GM10248 (cell line): ENCODE results near the gene HK1.

ENCODE experiments used
- CTCF ChIA-PET: fragments of 300-600 bp; sonication (Branson Sonifier 250); formaldehyde crosslinking; extraction: SDS; loops from one replicate; lab custom pipeline; 2021; ENCODE audit warnings: antibody characterized with exemption; lab: Yijun Ruan, JAX
- POLR2A ChIA-PET: fragments of 350-650 bp; sonication (Branson Sonifier 250); formaldehyde crosslinking; extraction: SDS; loops from one replicate; lab custom pipeline; 2020; ENCODE audit warnings: antibody characterized with exemption; lab: Yijun Ruan, JAX
- DNase-seq: peaks from one replicate; pipeline ENCODE4 v3.0.0; 2012; ENCODE audit errors: extremely low spot score
- TF ChIP-seq, protein P1 (sequence below): IDR thresholded peaks from 2 replicates; pipeline ENCODE4 v1.5.1; 2012; ENCODE audit warnings: mild to moderate bottlenecking, low read depth; ENCODE audit errors: extremely low read depth, missing control alignments, control extremely low read depth

HK1 gene

GRCh38 chr10:69340695-69341094 is 62.4 kb downstream of the HK1 start:
- no peak for DNase-seq
- TF ChIP-seq, protein P1, sequence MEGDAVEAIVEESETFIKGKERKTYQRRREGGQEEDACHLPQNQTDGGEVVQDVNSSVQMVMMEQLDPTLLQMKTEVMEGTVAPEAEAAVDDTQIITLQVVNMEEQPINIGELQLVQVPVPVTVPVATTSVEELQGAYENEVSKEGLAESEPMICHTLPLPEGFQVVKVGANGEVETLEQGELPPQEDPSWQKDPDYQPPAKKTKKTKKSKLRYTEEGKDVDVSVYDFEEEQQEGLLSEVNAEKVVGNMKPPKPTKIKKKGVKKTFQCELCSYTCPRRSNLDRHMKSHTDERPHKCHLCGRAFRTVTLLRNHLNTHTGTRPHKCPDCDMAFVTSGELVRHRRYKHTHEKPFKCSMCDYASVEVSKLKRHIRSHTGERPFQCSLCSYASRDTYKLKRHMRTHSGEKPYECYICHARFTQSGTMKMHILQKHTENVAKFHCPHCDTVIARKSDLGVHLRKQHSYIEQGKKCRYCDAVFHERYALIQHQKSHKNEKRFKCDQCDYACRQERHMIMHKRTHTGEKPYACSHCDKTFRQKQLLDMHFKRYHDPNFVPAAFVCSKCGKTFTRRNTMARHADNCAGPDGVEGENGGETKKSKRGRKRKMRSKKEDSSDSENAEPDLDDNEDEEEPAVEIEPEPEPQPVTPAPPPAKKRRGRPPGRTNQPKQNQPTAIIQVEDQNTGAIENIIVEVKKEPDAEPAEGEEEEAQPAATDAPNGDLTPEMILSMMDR: no peak
- ChIA-PET CTCF (interaction anchor here (1.5 to 2.1 kb wide), 2 partner anchors 13 to 14 kb away, joined by 7 to 10 read pairs; no protein-coding TSS in a partner anchor), POLR2A (no interaction called here)

DNA sequence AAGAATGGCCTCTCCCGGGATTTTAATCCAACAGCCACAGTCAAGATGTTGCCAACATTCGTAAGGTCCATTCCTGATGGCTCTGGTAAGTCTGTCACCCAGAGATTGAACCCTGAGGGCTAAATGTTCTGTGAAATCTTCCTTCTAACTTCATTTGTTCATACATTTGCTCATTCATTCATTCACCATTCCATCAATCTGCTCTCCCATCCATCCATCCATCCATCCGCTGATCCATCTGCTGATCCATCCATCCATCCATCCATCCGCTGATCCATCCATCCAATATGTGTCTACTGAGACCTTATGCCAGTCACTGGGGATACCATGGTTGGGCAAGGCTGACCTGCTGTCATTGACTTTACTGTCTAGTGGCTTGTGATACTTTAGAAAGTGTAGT is 65.6 kb downstream of the HK1 start:
- ChIA-PET CTCF (interaction anchor here (0.9 to 2.9 kb wide), 4 partner anchors 10 to 49 kb away, joined by 3 to 14 read pairs (median 4); no protein-coding TSS in a partner anchor), POLR2A (interaction anchor here (0.5 kb wide), 1 partner anchor 45 kb away, joined by 4 read pairs; no protein-coding TSS in a partner anchor)
- no peak for DNase-seq
- TF ChIP-seq, protein P1: no peak

DNA sequence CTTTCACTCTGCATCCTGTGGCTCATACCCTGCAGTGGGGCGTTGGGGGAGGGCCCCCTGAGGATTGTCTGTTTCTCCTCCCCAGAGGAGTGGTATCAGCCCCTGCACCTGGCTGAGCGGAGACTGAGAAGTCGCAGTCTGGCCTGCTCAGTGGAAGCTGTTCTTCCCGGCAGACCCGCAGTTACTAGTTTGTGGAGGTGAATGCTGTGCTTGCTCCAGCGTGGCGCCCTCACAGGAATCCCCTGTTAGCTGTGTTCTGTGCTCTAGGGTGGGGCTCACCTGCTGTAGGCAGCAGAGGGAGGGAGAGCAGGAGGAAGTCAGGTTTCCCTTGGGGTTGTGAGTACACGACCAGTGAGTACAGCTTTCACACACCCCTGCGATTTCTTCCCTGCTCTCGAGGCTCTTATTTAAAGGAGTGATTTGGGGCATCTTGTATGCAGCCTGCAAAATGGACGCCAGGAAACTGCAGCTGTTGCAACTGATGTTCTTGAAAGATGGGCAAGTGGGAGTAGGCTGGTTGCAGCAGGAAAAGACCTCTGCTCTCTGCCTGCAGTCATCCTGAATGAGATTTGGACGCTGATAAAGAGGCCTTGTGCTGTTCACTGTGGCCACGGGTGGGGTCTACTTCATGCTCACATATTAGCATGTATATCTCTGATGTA is 66.4 kb downstream of the HK1 start:
- CTCF ChIA-PET: interaction anchor here (1.1 to 2.9 kb wide), 4 partner anchors 11 to 48 kb away, joined by 3 to 14 read pairs (median 6); no protein-coding TSS in a partner anchor
- POLR2A ChIA-PET: no interaction called here
- TF ChIP-seq, protein P1: no peak
- DNase-seq: peak; percentile 48

GRCh38 chr10:69345402-69345801 is 67.1 kb downstream of the HK1 start:
- no peak for DNase-seq

GRCh38 chr10:69345890-69346474 is 67.7 kb downstream of the HK1 start:
- ChIA-PET CTCF (interaction anchor here (1.1 to 2.9 kb wide), 2 partner anchors 13 to 27 kb away, joined by 6 to 14 read pairs; no protein-coding TSS in a partner anchor), POLR2A (no interaction called here)
- TF ChIP-seq, protein P1: no peak
- DNase-seq: no peak

More at GRCh38 chr10:69345402-69345801, 67.1 kb downstream of the HK1 start:
- POLR2A ChIA-PET: no interaction called here
- CTCF ChIA-PET: interaction anchor here (1.1 to 2.9 kb wide), 4 partner anchors 12 to 47 kb away, joined by 3 to 14 read pairs (median 6); no protein-coding TSS in a partner anchor
- TF ChIP-seq, protein P1: no peak

GRCh38 chr10:69346776-69347175 is 68.5 kb downstream of the HK1 start:
- ChIA-PET POLR2A (no interaction called here), CTCF (interaction anchor here (1.5 kb wide), 1 partner anchor 10 kb away, joined by 4 read pairs; no protein-coding TSS in a partner anchor)
- TF ChIP-seq, protein P1: no peak
- no peak for DNase-seq
